ENCODE results near the gene GPRC5B.

GPRC5B gene

GRCh38 chr16:19833176-19833575, 51.5 kb downstream of the GPRC5B start:
- H3K36me3 ChIP-seq (ENCODE audit: control insufficient read depth in 2 of 2, insufficient read depth in 2 of 2, low read length in 2 of 2) = peaks cover 0 to 3% of the 10 kb centered on the region in 2 donors
- H3K9ac ChIP-seq (ENCODE audit: low read length in 2 of 2) = no peak overlapping the region
- H3K9me3 ChIP-seq (ENCODE audit: control insufficient read depth in 2 of 2, low read length in 2 of 2) = no peaks in the 10 kb centered on the region
- no peak overlapping the region for H3K27ac ChIP-seq (ENCODE audit: low read length)
- no peaks in the 10 kb centered on the region for H3K27me3 ChIP-seq (ENCODE audit: control insufficient read depth in 1 of 2, insufficient read depth in 2 of 2, low read length in 2 of 2)
- no peaks in the 10 kb centered on the region for H3K4me1 ChIP-seq (ENCODE audit: control insufficient read depth, insufficient read depth, low read length)
- H3K4me3 ChIP-seq (ENCODE audit: low read length in 2 of 2) = no peak overlapping the region

- Histone ChIP-seq H3K9ac (ENCODE audit: low read length in 2 of 2) (no peak overlapping the region), H3K4me1 (ENCODE audit: control insufficient read depth, insufficient read depth, low read length) (no peaks in the 10 kb centered on the region), H3K27me3 (ENCODE audit: control insufficient read depth in 1 of 2, insufficient read depth in 2 of 2, low read length in 2 of 2) (no peaks in the 10 kb centered on the region), H3K4me3 (ENCODE audit: low read length in 2 of 2) (no peak overlapping the region), H3K9me3 (ENCODE audit: control insufficient read depth in 2 of 2, low read length in 2 of 2) (no peaks in the 10 kb centered on the region), H3K36me3 (ENCODE audit: control insufficient read depth in 2 of 2, insufficient read depth in 2 of 2, low read length in 2 of 2) (peaks cover 0 to 3% of the 10 kb centered on the region in 2 donors), H3K27ac (ENCODE audit: low read length) (no peak overlapping the region)
Observed at GRCh38 chr16:19831678-19832077, 53.0 kb downstream of the GPRC5B start.

GRCh38 chr16:19830902-19831560, 53.6 kb downstream of the GPRC5B start:
- no peak overlapping the region for H3K27ac ChIP-seq (ENCODE audit: low read length)
- no peak overlapping the region for H3K9ac ChIP-seq (ENCODE audit: low read length in 2 of 2)
- H3K36me3 ChIP-seq (ENCODE audit: control insufficient read depth in 2 of 2, insufficient read depth in 2 of 2, low read length in 2 of 2) = peaks cover 0 to 3% of the 10 kb centered on the region in 2 donors
- no peaks in the 10 kb centered on the region for H3K9me3 ChIP-seq (ENCODE audit: control insufficient read depth in 2 of 2, low read length in 2 of 2)
- no peaks in the 10 kb centered on the region for H3K4me1 ChIP-seq (ENCODE audit: control insufficient read depth, insufficient read depth, low read length)
- no peaks in the 10 kb centered on the region for H3K27me3 ChIP-seq (ENCODE audit: control insufficient read depth in 1 of 2, insufficient read depth in 2 of 2, low read length in 2 of 2)
- H3K4me3 ChIP-seq (ENCODE audit: low read length in 2 of 2) = no peak overlapping the region

- Histone ChIP-seq H3K9me3 (ENCODE audit: control insufficient read depth in 2 of 2, low read length in 2 of 2) (no peaks in the 10 kb centered on the region), H3K9ac (ENCODE audit: low read length in 2 of 2) (no peak overlapping the region)
Observed at GRCh38 chr16:19829844-19830692, 54.6 kb downstream of the GPRC5B start.

GRCh38 chr16:19824216-19824615, 60.4 kb downstream of the GPRC5B start:
- H3K4me1 ChIP-seq (ENCODE audit: control insufficient read depth, insufficient read depth, low read length) = no peaks in the 10 kb centered on the region
- no peak overlapping the region for H3K27ac ChIP-seq (ENCODE audit: low read length)
- H3K36me3 ChIP-seq (ENCODE audit: control insufficient read depth in 2 of 2, insufficient read depth in 2 of 2, low read length in 2 of 2) = no peaks in the 10 kb centered on the region
- no peak overlapping the region for H3K4me3 ChIP-seq (ENCODE audit: low read length in 2 of 2)
- H3K9me3 ChIP-seq (ENCODE audit: control insufficient read depth in 2 of 2, low read length in 2 of 2) = no peaks in the 10 kb centered on the region
- H3K27me3 ChIP-seq (ENCODE audit: control insufficient read depth in 1 of 2, insufficient read depth in 2 of 2, low read length in 2 of 2) = no peaks in the 10 kb centered on the region
- H3K9ac ChIP-seq (ENCODE audit: low read length in 2 of 2) = no peak overlapping the region

More at GRCh38 chr16:19829844-19830692, 54.6 kb downstream of the GPRC5B start:
- Histone ChIP-seq H3K4me3 (ENCODE audit: low read length in 2 of 2) (no peak overlapping the region), H3K36me3 (ENCODE audit: control insufficient read depth in 2 of 2, insufficient read depth in 2 of 2, low read length in 2 of 2) (peaks cover 0 to 3% of the 10 kb centered on the region in 2 donors), H3K27ac (ENCODE audit: low read length) (no peak overlapping the region), H3K4me1 (ENCODE audit: control insufficient read depth, insufficient read depth, low read length) (no peaks in the 10 kb centered on the region), H3K27me3 (ENCODE audit: control insufficient read depth in 1 of 2, insufficient read depth in 2 of 2, low read length in 2 of 2) (no peaks in the 10 kb centered on the region)

- Histone ChIP-seq H3K27ac (ENCODE audit: low read length) (no peak overlapping the region), H3K4me3 (ENCODE audit: low read length in 2 of 2) (no peak overlapping the region), H3K4me1 (ENCODE audit: control insufficient read depth, insufficient read depth, low read length) (no peaks in the 10 kb centered on the region), H3K27me3 (ENCODE audit: control insufficient read depth in 1 of 2, insufficient read depth in 2 of 2, low read length in 2 of 2) (no peaks in the 10 kb centered on the region), H3K9ac (ENCODE audit: low read length in 2 of 2) (no peak overlapping the region), H3K36me3 (ENCODE audit: control insufficient read depth in 2 of 2, insufficient read depth in 2 of 2, low read length in 2 of 2) (no peaks in the 10 kb centered on the region), H3K9me3 (ENCODE audit: control insufficient read depth in 2 of 2, low read length in 2 of 2) (no peaks in the 10 kb centered on the region)
Observed at GRCh38 chr16:19823322-19823721, 61.3 kb downstream of the GPRC5B start.

- Histone ChIP-seq H3K4me3 (ENCODE audit: low read length in 2 of 2) (no peak overlapping the region), H3K9me3 (ENCODE audit: control insufficient read depth in 2 of 2, low read length in 2 of 2) (no peaks in the 10 kb centered on the region), H3K9ac (ENCODE audit: low read length in 2 of 2) (no peak overlapping the region), H3K4me1 (ENCODE audit: control insufficient read depth, insufficient read depth, low read length) (no peaks in the 10 kb centered on the region), H3K27me3 (ENCODE audit: control insufficient read depth in 1 of 2, insufficient read depth in 2 of 2, low read length in 2 of 2) (no peaks in the 10 kb centered on the region), H3K36me3 (ENCODE audit: control insufficient read depth in 2 of 2, insufficient read depth in 2 of 2, low read length in 2 of 2) (no peaks in the 10 kb centered on the region), H3K27ac (ENCODE audit: low read length) (no peak overlapping the region)
Observed at GRCh38 chr16:19822533-19822932, 62.1 kb downstream of the GPRC5B start.

- H3K4me1 ChIP-seq (ENCODE audit: control insufficient read depth, insufficient read depth, low read length) = no peaks in the 10 kb centered on the region
- H3K36me3 ChIP-seq (ENCODE audit: control insufficient read depth in 2 of 2, insufficient read depth in 2 of 2, low read length in 2 of 2) = no peaks in the 10 kb centered on the region
- no peak overlapping the region for H3K27ac ChIP-seq (ENCODE audit: low read length)
Observed at GRCh38 chr16:19817875-19818274, 66.8 kb downstream of the GPRC5B start.

GRCh38 chr16:19817122-19817521, 67.5 kb downstream of the GPRC5B start:
- Histone ChIP-seq H3K9me3 (ENCODE audit: control insufficient read depth in 2 of 2, low read length in 2 of 2) (no peaks in the 10 kb centered on the region), H3K4me3 (ENCODE audit: low read length in 2 of 2) (no peak overlapping the region), H3K27ac (ENCODE audit: low read length) (no peak overlapping the region), H3K4me1 (ENCODE audit: control insufficient read depth, insufficient read depth, low read length) (no peaks in the 10 kb centered on the region), H3K27me3 (ENCODE audit: control insufficient read depth in 1 of 2, insufficient read depth in 2 of 2, low read length in 2 of 2) (no peaks in the 10 kb centered on the region), H3K9ac (ENCODE audit: low read length in 2 of 2) (no peak overlapping the region), H3K36me3 (ENCODE audit: control insufficient read depth in 2 of 2, insufficient read depth in 2 of 2, low read length in 2 of 2) (no peaks in the 10 kb centered on the region)

More at GRCh38 chr16:19817875-19818274, 66.8 kb downstream of the GPRC5B start:
- Histone ChIP-seq H3K9me3 (ENCODE audit: control insufficient read depth in 2 of 2, low read length in 2 of 2) (no peaks in the 10 kb centered on the region), H3K27me3 (ENCODE audit: control insufficient read depth in 1 of 2, insufficient read depth in 2 of 2, low read length in 2 of 2) (no peaks in the 10 kb centered on the region), H3K4me3 (ENCODE audit: low read length in 2 of 2) (no peak overlapping the region), H3K9ac (ENCODE audit: low read length in 2 of 2) (no peak overlapping the region)

- no peak overlapping the region for H3K9ac ChIP-seq (ENCODE audit: low read length in 2 of 2)
- no peak overlapping the region for H3K4me3 ChIP-seq (ENCODE audit: low read length in 2 of 2)
- no peaks in the 10 kb centered on the region for H3K4me1 ChIP-seq (ENCODE audit: control insufficient read depth, insufficient read depth, low read length)
- H3K9me3 ChIP-seq (ENCODE audit: control insufficient read depth in 2 of 2, low read length in 2 of 2) = no peaks in the 10 kb centered on the region
- H3K36me3 ChIP-seq (ENCODE audit: control insufficient read depth in 2 of 2, insufficient read depth in 2 of 2, low read length in 2 of 2) = no peaks in the 10 kb centered on the region
- H3K27ac ChIP-seq (ENCODE audit: low read length) = no peak overlapping the region
- H3K27me3 ChIP-seq (ENCODE audit: control insufficient read depth in 1 of 2, insufficient read depth in 2 of 2, low read length in 2 of 2) = no peaks in the 10 kb centered on the region
Observed at GRCh38 chr16:19815418-19815817, 69.2 kb downstream of the GPRC5B start.

GRCh38 chr16:19812986-19813385, 71.7 kb downstream of the GPRC5B start:
- Histone ChIP-seq H3K9ac (ENCODE audit: low read length in 2 of 2) (no peak overlapping the region), H3K9me3 (ENCODE audit: control insufficient read depth in 2 of 2, low read length in 2 of 2) (no peaks in the 10 kb centered on the region), H3K27me3 (ENCODE audit: control insufficient read depth in 1 of 2, insufficient read depth in 2 of 2, low read length in 2 of 2) (no peaks in the 10 kb centered on the region), H3K36me3 (ENCODE audit: control insufficient read depth in 2 of 2, insufficient read depth in 2 of 2, low read length in 2 of 2) (peaks cover 0 to 2% of the 10 kb centered on the region in 2 donors), H3K4me3 (ENCODE audit: low read length in 2 of 2) (no peak overlapping the region), H3K4me1 (ENCODE audit: control insufficient read depth, insufficient read depth, low read length) (no peaks in the 10 kb centered on the region), H3K27ac (ENCODE audit: low read length) (no peak overlapping the region)

Data from stomach smooth muscle (tissue), 2 donors.